ENCODE data around the gene UROC1. TPM values are rescaled to one million over a fixed set of nuclear protein-coding genes. Genes with fewer than 3 reads are reported as not detected.

UROC1 gene
- total RNA-seq, 1 donor from 2014 or later = not detected

Other genes with a start within 250 kb of the UROC1 start
- gene KLF15, start 160.4 kb downstream of the UROC1 start, total RNA-seq = 53.8 TPM
- gene CFAP100, start 122.9 kb downstream of the UROC1 start, total RNA-seq = not detected
- gene ZXDC, start 41.9 kb downstream of the UROC1 start, total RNA-seq = 29.4 TPM
- 2.3 TPM for gene CHST13, start 6.4 kb upstream of the UROC1 start, total RNA-seq
- not detected for gene C3orf22, start 41.2 kb upstream of the UROC1 start, total RNA-seq
- 12.2 TPM for gene TXNRD3, start 137.4 kb upstream of the UROC1 start, total RNA-seq
- gene CHCHD6, start 186.5 kb upstream of the UROC1 start, total RNA-seq = 10.9 TPM

Measured in mesenteric fat pad (tissue), 1 donor.